ENCODE measurements around the gene TMEM120A. TPM values are rescaled to one million over a fixed set of nuclear protein-coding genes. Genes with fewer than 3 reads are reported as not detected.

TMEM120A gene
- polyA plus RNA-seq, 3 donors, result 65.5 to 79.9 (median 76.1) TPM

- intact Hi-C loops (cut with micrococcal nuclease), result no loop called here
- H3K4me2 ChIP-seq (replicated peaks; ENCODE audit: extremely low read depth, low read length, poor library complexity, severe bottlenecking), result no peak overlapping the region
- no peaks in the 10 kb centered on the region for H3K9me3 ChIP-seq (replicated peaks in 1 of 2; ENCODE audit: control insufficient read depth in 1 of 2, insufficient read depth in 1 of 2, low read length in 2 of 2)
- H2AFZ ChIP-seq (ENCODE audit: insufficient read depth, low read depth, low read length, poor library complexity, severe bottlenecking), result no peak overlapping the region
- Mint-ChIP-seq H3K9me3 (peaks cover 0 to 2% (median 0%) of the 10 kb centered on the region in 7 donors), H3K4me3 (peak overlapping the region in 1 of 2 donors; percentile 25), H3K27ac (peak overlapping the region in 3 of 7 donors; percentile 31 to 79 (median 50)), H3K4me1 (no peaks in the 10 kb centered on the region), H3K36me3 (peaks cover 48 to 77% of the 10 kb centered on the region in 2 donors), H3K27me3 (ENCODE audit: low read depth in 3 of 3) (no peaks in the 10 kb centered on the region)
- DNase-seq, result no peak
- no peak overlapping the region for H3K4me3 ChIP-seq (replicated peaks in 1 of 3; ENCODE audit: low read depth in 2 of 3, low read length in 3 of 3)
- no peak overlapping the region for H3K9ac ChIP-seq (ENCODE audit: insufficient read depth, low read length, poor library complexity, severe bottlenecking)
- peaks cover 57 to 82% of the 10 kb centered on the region in 2 donors for H3K36me3 ChIP-seq (replicated peaks in 1 of 2; ENCODE audit: control insufficient read depth in 1 of 2, insufficient read depth in 2 of 2, low read length in 2 of 2)
- no peaks in the 10 kb centered on the region for H3K4me1 ChIP-seq (ENCODE audit: control insufficient read depth in 1 of 2, insufficient read depth in 2 of 2, low read length in 2 of 2)
- H3K27ac ChIP-seq (ENCODE audit: low read depth in 1 of 2, low read length in 2 of 2), result no peak overlapping the region
- H3K27me3 ChIP-seq (ENCODE audit: control insufficient read depth in 2 of 2, insufficient read depth in 2 of 2, low read length in 2 of 2), result no peaks in the 10 kb centered on the region
- peaks cover 28% of the 10 kb centered on the region for H4K20me1 ChIP-seq (ENCODE audit: insufficient read depth, low read length)
- no peaks in the 10 kb centered on the region for H3K79me2 ChIP-seq (ENCODE audit: insufficient read depth, low read length)
- WGBS (ENCODE audit: insufficient coverage), result 95% methylated on average over 18 of the region's 22 CpGs
- no peak for TF ChIP-seq CTCF (IDR thresholded peaks at IDR 0.05)
Measured at GRCh38 chr7:75979759-75980429, 14.5 kb downstream of the TMEM120A start.

DNA sequence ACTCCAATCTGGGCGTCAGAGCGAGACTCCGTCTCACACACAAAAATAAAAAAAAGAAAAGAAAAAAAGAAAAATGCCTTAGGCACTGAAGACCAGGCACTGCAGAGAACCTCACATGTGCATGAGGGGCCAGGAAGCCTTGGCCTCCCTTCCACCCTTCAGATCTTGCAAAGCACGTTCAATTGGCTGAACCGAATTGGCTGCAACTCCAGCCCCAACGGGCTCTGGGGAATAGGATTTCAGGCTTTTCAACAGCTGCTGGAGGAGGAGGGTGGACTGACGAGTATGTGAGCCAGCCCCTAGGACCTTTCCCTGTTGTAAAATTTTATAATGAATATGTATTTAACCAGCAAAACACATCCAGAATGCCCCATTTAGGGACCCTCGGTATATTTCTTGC, 16.7 kb downstream of the TMEM120A start:
- intact Hi-C loops (cut with micrococcal nuclease), result no loop called here
- H3K9me3 ChIP-seq (replicated peaks in 1 of 2; ENCODE audit: control insufficient read depth in 1 of 2, insufficient read depth in 1 of 2, low read length in 2 of 2), result no peaks in the 10 kb centered on the region
- Mint-ChIP-seq H3K4me1 (peaks cover under 1% of the 10 kb centered on the region), H3K4me3 (no peak overlapping the region), H3K9me3 (peaks cover 0 to 2% (median 0%) of the 10 kb centered on the region in 7 donors), H3K27ac (no peak overlapping the region), H3K36me3 (peaks cover 50 to 83% of the 10 kb centered on the region in 2 donors), H3K27me3 (ENCODE audit: low read depth in 3 of 3) (no peaks in the 10 kb centered on the region)
- H2AFZ ChIP-seq (ENCODE audit: insufficient read depth, low read depth, low read length, poor library complexity, severe bottlenecking), result no peak overlapping the region
- peaks cover 0 to under 1% of the 10 kb centered on the region in 2 donors for H3K4me1 ChIP-seq (ENCODE audit: control insufficient read depth in 1 of 2, insufficient read depth in 2 of 2, low read length in 2 of 2)
- H3K27ac ChIP-seq (ENCODE audit: low read depth in 1 of 2, low read length in 2 of 2), result no peak overlapping the region
- DNase-seq, result no peak
- no peak overlapping the region for H3K9ac ChIP-seq (ENCODE audit: insufficient read depth, low read length, poor library complexity, severe bottlenecking)
- peaks cover 45 to 74% of the 10 kb centered on the region in 2 donors for H3K36me3 ChIP-seq (replicated peaks in 1 of 2; ENCODE audit: control insufficient read depth in 1 of 2, insufficient read depth in 2 of 2, low read length in 2 of 2)
- H3K4me2 ChIP-seq (replicated peaks; ENCODE audit: extremely low read depth, low read length, poor library complexity, severe bottlenecking), result no peak overlapping the region
- H3K4me3 ChIP-seq (replicated peaks in 1 of 3; ENCODE audit: low read depth in 2 of 3, low read length in 3 of 3), result no peak overlapping the region
- no peaks in the 10 kb centered on the region for H3K27me3 ChIP-seq (ENCODE audit: control insufficient read depth in 2 of 2, insufficient read depth in 2 of 2, low read length in 2 of 2)
- WGBS (ENCODE audit: insufficient coverage), result 100% methylated on average over 3 of the region's 8 CpGs
- H3K79me2 ChIP-seq (ENCODE audit: insufficient read depth, low read length), result no peaks in the 10 kb centered on the region
- no peak for TF ChIP-seq CTCF (IDR thresholded peaks at IDR 0.05)
- H4K20me1 ChIP-seq (ENCODE audit: insufficient read depth, low read length), result peaks cover 21% of the 10 kb centered on the region

All from CD14-positive monocyte (primary cell).